GM18508 (cell line): ENCODE measurements around the gene BAG5.
"Not testable (repeated sequence)": the region's sequence is repeated elsewhere in the genome, so short reads cannot be mapped to it uniquely, and the experiment has no call there.

Experiments
- ATAC-seq: cut with Tn5 transposase; IDR thresholded peaks from one replicate; pipeline ENCODE4 v1.9.1; 2021; ENCODE audit warnings: moderate number of reproducible peaks; ENCODE audit not compliant: insufficient read depth, unreplicated experiment

The BAG5 gene

DNA sequence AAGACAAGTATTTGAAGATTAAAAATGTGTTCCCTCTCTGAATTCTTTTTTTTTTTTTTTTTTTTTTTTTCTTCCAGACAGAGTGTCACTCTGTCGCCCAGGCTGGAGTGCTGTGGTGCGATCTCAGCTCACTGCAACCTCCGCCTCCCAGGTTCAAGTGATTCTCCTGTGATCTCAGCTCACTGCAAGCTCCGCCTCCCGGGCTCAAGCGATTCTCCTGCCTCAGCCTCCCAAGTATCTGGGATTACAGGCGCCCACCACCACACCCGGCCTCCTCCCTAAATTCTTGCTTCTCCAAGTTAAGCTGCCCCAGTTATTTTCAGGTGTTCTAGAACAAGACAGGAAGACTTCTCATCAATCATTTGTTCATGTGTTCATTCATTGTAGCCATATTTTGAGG, 50.3 kb downstream of the BAG5 start:
- not testable (repeated sequence) for ATAC-seq

DNA sequence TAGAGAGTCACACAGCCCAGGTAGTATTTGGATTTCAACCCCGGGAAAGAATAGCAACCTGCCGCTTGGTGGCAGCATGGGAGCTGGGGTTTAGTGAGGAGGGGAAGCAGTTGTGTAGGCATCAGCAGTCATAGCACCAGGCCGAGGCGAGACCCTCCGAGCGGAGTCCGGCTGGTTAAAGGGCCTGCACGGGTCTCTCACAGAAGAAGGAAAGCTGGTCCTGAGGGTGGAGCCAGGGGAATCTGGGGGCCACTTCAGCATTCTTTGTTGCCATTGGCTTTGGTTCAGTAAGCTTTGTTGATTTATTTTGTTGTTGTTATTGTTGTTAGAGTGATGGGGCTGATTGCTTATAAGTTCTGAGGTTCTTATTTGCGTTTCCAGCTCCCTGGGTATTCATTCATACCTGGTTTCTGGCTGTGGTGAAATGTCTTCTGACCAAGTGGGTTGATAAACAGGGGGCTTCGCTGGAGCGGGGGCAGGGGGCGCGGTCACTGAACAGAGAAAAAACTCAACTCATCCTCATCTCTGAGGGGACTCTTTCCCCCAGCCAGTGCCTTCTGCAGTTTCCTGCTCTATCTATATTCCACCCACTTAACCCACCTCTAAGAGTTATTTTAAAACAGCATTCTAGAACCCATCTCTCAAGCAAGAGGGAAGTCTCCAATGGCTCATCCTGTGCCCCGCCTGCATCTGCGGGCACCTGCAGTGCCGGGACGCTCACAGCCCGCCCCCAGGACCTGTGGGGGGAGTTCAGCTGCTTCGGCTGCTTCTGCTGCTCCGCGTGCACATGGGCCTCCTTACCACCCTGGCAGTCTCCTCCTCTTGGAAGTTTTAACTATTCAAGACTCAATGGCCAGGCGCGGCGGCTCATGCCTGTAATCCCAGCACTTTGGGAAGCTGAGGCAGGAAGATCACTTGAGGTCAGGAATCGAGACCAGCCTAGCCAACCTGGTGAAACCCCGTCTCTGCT, 51.4 kb downstream of the BAG5 start:
- no peak for ATAC-seq

DNA sequence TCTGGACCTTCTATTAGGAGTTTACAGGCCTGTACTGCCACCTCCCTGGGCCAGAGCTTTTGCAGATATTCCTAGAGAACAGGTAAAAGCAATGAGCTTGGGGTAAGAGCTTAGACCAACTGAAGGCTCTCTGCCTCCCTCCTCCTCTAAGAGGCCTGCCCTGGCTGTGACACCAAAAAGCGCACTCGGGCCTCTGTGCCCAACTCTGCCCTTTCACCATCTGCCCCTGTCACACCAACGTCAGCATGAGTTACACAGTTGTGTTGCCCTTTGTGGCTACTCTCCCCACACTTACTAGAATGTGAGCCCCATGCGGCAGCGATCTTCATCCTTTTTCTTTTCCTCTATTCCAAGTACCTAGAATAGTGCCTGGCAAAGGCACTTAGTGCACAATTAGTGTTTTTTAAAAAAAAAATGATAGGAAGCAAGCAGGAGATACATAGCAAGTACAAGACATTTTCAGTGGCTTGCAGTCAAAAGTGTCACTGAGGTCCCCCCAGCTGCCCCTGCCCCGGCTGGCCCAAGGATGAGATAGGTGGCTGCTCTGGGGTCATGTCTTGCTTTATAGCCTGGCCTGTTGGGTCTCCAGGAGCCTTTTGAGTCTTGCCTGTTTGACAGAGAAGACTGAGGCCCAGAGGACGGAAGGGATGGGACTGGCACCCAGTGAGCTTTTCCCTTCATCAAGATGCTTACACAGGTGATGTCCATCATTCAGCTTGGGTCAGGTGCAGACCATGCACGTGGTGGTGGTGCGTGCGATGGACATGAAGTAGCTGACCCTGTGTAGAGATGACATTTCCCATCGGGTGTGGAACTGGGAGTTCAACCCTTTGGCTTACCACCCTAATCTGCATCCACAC, 52.4 kb downstream of the BAG5 start:
- no peak for ATAC-seq

DNA sequence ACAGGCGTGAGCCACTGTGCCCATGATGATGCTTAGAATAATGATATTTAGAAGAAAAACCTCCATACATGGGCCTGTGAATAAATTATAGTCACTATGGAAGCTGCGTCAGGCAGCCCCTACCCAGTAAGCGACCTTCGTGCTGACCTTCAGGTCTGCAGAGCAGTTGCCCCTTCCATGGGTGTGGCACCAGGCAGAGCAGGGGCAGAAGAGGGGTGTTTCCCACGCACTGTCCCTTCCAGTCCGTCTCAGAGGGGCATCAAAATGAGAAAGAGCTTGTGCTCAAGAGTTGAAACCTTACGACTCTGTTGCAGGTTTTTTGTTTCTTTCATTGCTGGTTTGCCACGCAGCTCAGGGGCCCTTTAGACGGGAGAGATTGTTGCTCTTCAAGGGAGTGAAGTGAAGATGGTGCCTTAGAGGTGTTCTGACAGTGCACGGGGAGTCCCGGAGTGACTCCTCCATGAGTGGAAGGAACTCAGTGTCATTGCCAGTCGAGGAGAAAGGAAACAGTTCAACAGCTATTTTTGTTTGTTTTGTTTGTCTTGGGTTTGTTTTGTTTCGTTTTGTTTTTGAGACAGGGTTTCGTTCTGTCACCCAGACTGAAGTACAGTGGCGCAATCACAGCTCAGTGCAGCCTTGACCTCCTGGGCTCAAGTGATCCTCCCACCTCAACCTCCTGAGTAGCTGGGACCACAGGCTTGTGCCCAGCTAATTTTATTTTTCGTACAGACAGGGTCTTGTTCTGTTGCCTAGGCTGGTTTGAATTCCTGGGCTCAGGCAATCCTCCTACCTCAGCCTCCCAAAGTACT, 53.7 kb downstream of the BAG5 start:
- ATAC-seq, result no peak

DNA sequence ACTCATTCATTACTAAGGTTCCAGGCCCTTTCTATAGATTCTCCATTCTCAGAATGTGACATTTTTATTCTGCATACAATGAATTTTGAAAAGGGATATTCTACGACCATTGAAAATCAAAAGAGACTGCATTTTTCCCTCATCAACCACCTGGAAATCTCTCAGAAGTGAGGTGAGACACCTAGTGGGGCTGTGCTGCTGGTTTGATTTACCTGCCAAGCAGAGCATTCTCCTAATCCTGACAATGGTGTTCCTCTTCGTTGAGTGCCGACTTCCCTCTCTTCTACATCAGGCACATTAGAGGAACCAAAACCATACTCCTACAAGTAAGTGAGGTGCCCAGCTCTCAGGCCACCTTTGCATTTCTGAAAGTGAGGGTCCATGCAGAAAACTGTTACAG, 54.7 kb downstream of the BAG5 start:
- ATAC-seq, result no peak
